B cell (primary cell): ENCODE data around the gene POLR3GL. TPM values are rescaled to one million over a fixed set of nuclear protein-coding genes. Genes with fewer than 3 reads are reported as not detected.
A peak's percentile ranks its signal among the peaks of the same experiment; 100 is the strongest.

ENCODE experiments used
- ATAC-seq: fragments of 200-7000 bp; cut with Tn5 transposase; one replicate; pipeline ENCODE4 v1.10.0; 2021; ENCODE audit warnings: low read depth, mild to moderate bottlenecking, moderate number of reproducible peaks, moderate library complexity
- CTCF ChIA-PET: fragments of 350-600 bp; sonication (Branson Sonifier 250); formaldehyde crosslinking; loops from one replicate; lab custom pipeline; 2021; ENCODE audit warnings: antibody characterized with exemption, inconsistent platforms; lab: Charles Lee
- POLR2A ChIA-PET: fragments of 350-600 bp; sonication (Branson Sonifier 250); formaldehyde crosslinking; loops from one replicate; lab custom pipeline; 2021; ENCODE audit warnings: antibody characterized with exemption; lab: Charles Lee
- DNase-seq: peaks from one replicate; pipeline ENCODE4 v3.0.0; 2013
- H2AFZ ChIP-seq: 2 replicates; pipeline ENCODE4 v1.6.1; 2012; ENCODE audit warnings: mild to moderate bottlenecking, low read depth, low read length; ENCODE audit not compliant: insufficient read depth, poor library complexity, severe bottlenecking
- H3K27ac ChIP-seq, 2 donors: 1 replicate in 1 of 2; 2 replicates in 1 of 2; pipeline ENCODE4 v1.5.1; 2012 to 2013; ENCODE audit warnings: low read length in 2 of 2, mild to moderate bottlenecking in 2 of 2, moderate library complexity in 1 of 2
- H3K27me3 ChIP-seq, 4 experiments: fragments of 200-600 bp in 1 of 4; sonication (generic) in 1 of 4; replicated peaks in 1 of 4; 1 replicate in 2 of 4; 2 replicates in 2 of 4; pipeline versions ENCODE4 v1.6.1 to v1.7.0; 2013 to 2016; ENCODE audit warnings: low read length in 3 of 4, mild to moderate bottlenecking in 2 of 4, mixed read lengths in 1 of 4, moderate library complexity in 1 of 4; ENCODE audit not compliant: insufficient read depth in 4 of 4, control insufficient read depth in 3 of 4; ENCODE audit errors: control extremely low read depth in 1 of 4
- H3K36me3 ChIP-seq, 2 experiments: replicated peaks in 1 of 2; 1 replicate in 1 of 2; 2 replicates in 1 of 2; pipeline versions ENCODE4 v1.6.1 to v1.7.1; 2013; ENCODE audit warnings: low read length in 1 of 2; ENCODE audit not compliant: insufficient read depth in 2 of 2, control insufficient read depth in 1 of 2; ENCODE audit errors: control extremely low read depth in 1 of 2, extremely low read depth in 1 of 2
- H3K4me1 ChIP-seq, 2 donors: fragments of 200-600 bp in 1 of 2; sonication (generic) in 1 of 2; 1 replicate in 1 of 2; 2 replicates in 1 of 2; pipeline versions ENCODE4 v1.5.1 to v1.6.1; 2013 to 2017; ENCODE audit warnings: low read length in 2 of 2; ENCODE audit not compliant: control insufficient read depth in 2 of 2, insufficient read depth in 2 of 2
- H3K4me2 ChIP-seq: replicated peaks from 2 replicates; pipeline ENCODE3; 2012; ENCODE audit warnings: mild to moderate bottlenecking, low read depth, low read length; ENCODE audit not compliant: poor library complexity, severe bottlenecking
- H3K4me3 ChIP-seq, 5 experiments: fragments of 200-600 bp in 1 of 5; sonication (generic) in 1 of 5; 1 replicate in 3 of 5; 2 replicates in 2 of 5; pipeline versions ENCODE4 v1.5.1 to v1.7.0; 2011 to 2016; ENCODE audit warnings: low read length in 4 of 5, mild to moderate bottlenecking in 4 of 5, low read depth in 2 of 5, control low read depth in 1 of 5, moderate library complexity in 1 of 5; ENCODE audit not compliant: insufficient read depth in 1 of 5; ENCODE audit errors: control extremely low read depth in 1 of 5, extremely low read depth in 1 of 5
- H3K79me2 ChIP-seq: fragments of 200-600 bp; sonication (generic); one replicate; pipeline ENCODE4 v1.6.0; 2016; ENCODE audit warnings: low read length; ENCODE audit not compliant: control insufficient read depth, insufficient read depth
- H3K9ac ChIP-seq: fragments of 200-600 bp; sonication (generic); 2 replicates; pipeline ENCODE4 v1.6.1; 2017; ENCODE audit warnings: mild to moderate bottlenecking, low read length, moderate library complexity
- H3K9me3 ChIP-seq, 3 donors: one replicate each; pipeline versions ENCODE4 v1.6.1 to v1.7.1; 2013; ENCODE audit warnings: low read length in 2 of 3; ENCODE audit not compliant: control insufficient read depth in 2 of 3, insufficient read depth in 1 of 3; ENCODE audit errors: control extremely low read depth in 1 of 3
- H4K20me1 ChIP-seq: 2 replicates; pipeline ENCODE4 v1.6.0; 2012; ENCODE audit warnings: mild to moderate bottlenecking, low read length; ENCODE audit not compliant: insufficient read depth, control insufficient read depth, poor library complexity, severe bottlenecking
- H3K27ac Mint-ChIP-seq: one replicate; pipeline ENCODE4 v1.8.0; 2021; ENCODE audit warnings: mixed read lengths
- H3K27me3 Mint-ChIP-seq: one replicate; pipeline ENCODE4 v1.8.0; 2021; ENCODE audit warnings: mixed read lengths
- H3K4me1 Mint-ChIP-seq: one replicate; pipeline ENCODE4 v1.8.0; 2021; ENCODE audit warnings: mixed read lengths
- H3K4me3 Mint-ChIP-seq: one replicate; pipeline ENCODE4 v1.8.0; 2021; ENCODE audit warnings: mixed read lengths
- H3K9me3 Mint-ChIP-seq: one replicate; pipeline ENCODE4 v1.8.0; 2022; ENCODE audit warnings: mixed read lengths; ENCODE audit not compliant: insufficient read depth
- CTCF ChIP-seq: fragments of 200-600 bp; IDR thresholded peaks from one replicate; pipeline ENCODE4 v1.8.0; 2022; ENCODE audit warnings: antibody characterized with exemption, mild to moderate bottlenecking
- EZH2 ChIP-seq: IDR thresholded peaks from 2 replicates; pipeline ENCODE4 v1.6.1; 2012; ENCODE audit warnings: borderline replicate concordance, low read depth, mild to moderate bottlenecking, moderate library complexity, low read length; ENCODE audit not compliant: insufficient read depth, poor library complexity, severe bottlenecking
- WGBS: methylation state at CpG from one replicate; pipeline ENCODE4 v1.1.5; 2013; ENCODE audit warnings: missing lambda C conversion rate; ENCODE audit not compliant: insufficient coverage; 5-methylcytosine and 5-hydroxymethylcytosine counted together
- intact Hi-C: fragments of 100-400 bp; cut with micrococcal nuclease; formaldehyde crosslinking; loops from one replicate; pipeline ENCODE4 v1.10.0; 2022
- polyA minus RNA-seq: library from RNA; depleted of rRNA, polyadenylated mRNA; stranded (reverse); fragments of >200 nt; gene quantifications from 2 replicates; pipeline ENCODE4 v1.2.3, GENCODE V29; 2012
- polyA plus RNA-seq: library from polyadenylated mRNA; depleted of rRNA; stranded (reverse); fragments of >200 nt; gene quantifications from 2 replicates; pipeline ENCODE4 v1.2.3, GENCODE V29; 2012
- total RNA-seq, 2 donors: library from RNA; stranded (reverse); fragments of 120-200 nt in 1 of 2; gene quantifications; 1 replicate in 1 of 2; 2 replicates in 1 of 2; pipeline versions ENCODE4 v1.2.3 to v1.2.4, GENCODE V29; 2013 to 2022

The POLR3GL gene, protein sequence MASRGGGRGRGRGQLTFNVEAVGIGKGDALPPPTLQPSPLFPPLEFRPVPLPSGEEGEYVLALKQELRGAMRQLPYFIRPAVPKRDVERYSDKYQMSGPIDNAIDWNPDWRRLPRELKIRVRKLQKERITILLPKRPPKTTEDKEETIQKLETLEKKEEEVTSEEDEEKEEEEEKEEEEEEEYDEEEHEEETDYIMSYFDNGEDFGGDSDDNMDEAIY
- 26.3 and 33.3 TPM in 2 replicates for total RNA-seq
- 59.1 TPM for total RNA-seq (2013)
- polyA plus RNA-seq: 17.6 and 18.4 TPM in 2 replicates
- 10.5 and 12.0 TPM in 2 replicates for polyA minus RNA-seq

- Mint-ChIP-seq H3K27ac (peak within 1 kb of the TSS; percentile 97), H3K4me1 (peaks cover 59% of the 10 kb centered on the region), H3K9me3 (no peaks in the 10 kb centered on the region), H3K4me3 (peak within 1 kb of the TSS; percentile 95), H3K27me3 (no peaks in the 10 kb centered on the region)
- intact Hi-C loops: loop anchor here (1.0 kb wide), 4 partner anchors 8 to 46 kb away; partner anchors contain the start of genes PEX11B and RBM8A
- Histone ChIP-seq H3K9me3 (peaks cover 0 to 7% (median 6%) of the 10 kb centered on the region in 3 donors), H3K27ac (peak within 1 kb of the TSS; percentile 59 to 85), H3K4me1 (peaks cover 33 to 50% of the 10 kb centered on the region in 2 donors), H4K20me1 (no peaks in the 10 kb centered on the region), H3K4me2 (peak within 1 kb of the TSS; percentile 89), H2AFZ (peak within 1 kb of the TSS; percentile 89), H3K9ac (peak within 1 kb of the TSS; percentile 77), H3K79me2 (peaks cover 71% of the 10 kb centered on the region), H3K36me3 (peaks cover 0 to 2% of the 10 kb centered on the region in 2 experiments), H3K27me3 (no peaks in the 10 kb centered on the region), H3K4me3 (peak within 1 kb of the TSS; percentile 54 to 91 (median 87))
- DNase-seq (peak; percentile 92), ATAC-seq (peak; percentile 91)
- ChIA-PET CTCF (interaction anchor here (0.6 to 5.6 kb wide), 16 partner anchors 15 to 119 kb away, joined by 3 to 82 read pairs (median 6); partner anchors contain the start of genes ANKRD35, ITGA10, NUDT17 and PIAS3), POLR2A (interaction anchor here (0.5 to 3.5 kb wide), 12 partner anchors 9 to 119 kb away, joined by 3 to 43 read pairs (median 6); partner anchors contain the start of genes NUDT17, PEX11B, PIAS3 and RBM8A)
- no peak for TF ChIP-seq CTCF
- no peak for TF ChIP-seq EZH2
- WGBS: 1% methylated on average over 28 of the region's 37 CpGs
Measured at GRCh38 chr1:145964328-145965118, at the start of gene POLR3GL, which contains the start of gene ANKRD34A. Gene POLR3GL, plus strand, starts transcription at chr1:145964690. Its CDS starts 10,176 bp downstream, at chr1:145974866. Gene ANKRD34A, minus strand, starts transcription at chr1:145964575. Its CDS starts 2,816 bp downstream, at chr1:145961759.
